HCT116 (cell line): Measurements from ENCODE around the gene PCDH9. TPM values are rescaled to one million over a fixed set of nuclear protein-coding genes. Genes with fewer than 3 reads are reported as not detected.

ENCODE experiments used
- ATAC-seq: fragments of 200-7000 bp; cut with Tn5 transposase; 2 replicates; pipeline ENCODE4 v1.9.1; 2020; ENCODE audit warnings: mild to moderate bottlenecking, moderate library complexity
- BruUV-seq: library from RNA; stranded (reverse); fragments of 400-500 nt; replicated peaks from 2 replicates; lab custom pipeline; 2021; lab: Mats Ljungman, UMichigan
- CTCF ChIA-PET: fragments of 300-600 bp; sonication (Branson Sonifier 250); formaldehyde crosslinking; loops from one replicate; lab custom pipeline; 2021; ENCODE audit warnings: antibody characterized with exemption; lab: Charles Lee
- POLR2A ChIA-PET: fragments of 300-600, 350-600 bp; sonication (Branson Sonifier 250); formaldehyde crosslinking; loops from one replicate; lab custom pipeline; 2021; ENCODE audit warnings: antibody characterized with exemption; lab: Charles Lee
- RAD21 ChIA-PET, 2 experiments: fragments of 300-600 bp; sonication (Branson Sonifier 250); formaldehyde crosslinking; loops; one replicate each; lab custom pipeline; 2023; ENCODE audit warnings: low total read pairs in 2 of 2; ENCODE audit not compliant: uncharacterized antibody in 2 of 2, unreplicated experiment in 2 of 2, low non-redundant PET in 1 of 2; lab: Charles Lee
- DNase-seq: peaks from one replicate; pipeline ENCODE4 v3.0.0-alpha.2; 2010; ENCODE audit warnings: low read depth, low spot score
- H2AFZ ChIP-seq: fragments of 200-600 bp; shearing (Covaris generic), sonication (generic); 2 replicates; pipeline ENCODE4 v1.6.1; 2017; ENCODE audit warnings: low read depth, mixed run types, mixed read lengths, antibody characterized with exemption, low read length; ENCODE audit not compliant: poor library complexity, severe bottlenecking
- H3K27ac ChIP-seq: 2 replicates; pipeline ENCODE4 v1.5.1; 2012; ENCODE audit warnings: low read depth, low read length
- H3K27me3 ChIP-seq: fragments of 200-600 bp; sonication (generic); 2 replicates; pipeline ENCODE4 v1.6.1; 2016; ENCODE audit warnings: mixed run types, low read length, mixed read lengths; ENCODE audit not compliant: insufficient read depth
- H3K36me3 ChIP-seq, 2 experiments: fragments of 200-500 bp in 1 of 2; fragments of 200-600 bp in 1 of 2; sonication (Bioruptor generic) in 1 of 2; sonication (generic) in 1 of 2; 2 replicates each; pipeline versions ENCODE4 v1.5.1 to v1.6.1; 2014 to 2016; ENCODE audit warnings: low read length in 2 of 2, inconsistent platforms in 1 of 2, mixed read lengths in 1 of 2, mixed run types in 1 of 2; ENCODE audit not compliant: insufficient read depth in 2 of 2, control insufficient read depth in 1 of 2
- H3K4me1 ChIP-seq, 2 experiments: fragments of 200-600 bp in 1 of 2; sonication (generic) in 1 of 2; 2 replicates each; pipeline versions ENCODE4 v1.5.1 to v1.6.1; 2012 to 2017; ENCODE audit warnings: low read length in 2 of 2, inconsistent platforms in 1 of 2, mild to moderate bottlenecking in 1 of 2, mixed read lengths in 1 of 2, mixed run types in 1 of 2, moderate library complexity in 1 of 2; ENCODE audit not compliant: insufficient read depth in 2 of 2, control insufficient read depth in 1 of 2
- H3K4me2 ChIP-seq: fragments of 200-600 bp; sonication (generic); 2 replicates; pipeline ENCODE4 v1.6.1; 2017; ENCODE audit warnings: mixed run types, low read length, mixed read lengths
- H3K4me3 ChIP-seq, 2 experiments: fragments of 200-600 bp in 1 of 2; sonication (generic) in 1 of 2; replicated peaks in 1 of 2; 2 replicates each; pipeline ENCODE4 v1.5.1; 2011 to 2016; ENCODE audit warnings: low read length in 2 of 2, control low read depth in 1 of 2, low read depth in 1 of 2, mild to moderate bottlenecking in 1 of 2, mixed read lengths in 1 of 2, mixed run types in 1 of 2
- H3K79me2 ChIP-seq: fragments of 200-600 bp; sonication (generic); 2 replicates; pipeline ENCODE4 v1.6.1; 2017; ENCODE audit warnings: mild to moderate bottlenecking, mixed run types, low read length, moderate library complexity, mixed read lengths; ENCODE audit not compliant: insufficient read depth
- H3K9ac ChIP-seq: fragments of 200-600 bp; sonication (generic); 2 replicates; pipeline ENCODE4 v1.6.1; 2016; ENCODE audit warnings: low read length, mixed read lengths
- H3K9me2 ChIP-seq: fragments of 200-600 bp; sonication (generic), shearing (Covaris generic); 2 replicates; pipeline ENCODE4 v1.6.1; 2017; ENCODE audit warnings: mixed run types, mild to moderate bottlenecking, moderate library complexity; ENCODE audit not compliant: insufficient read depth
- H3K9me3 ChIP-seq, 2 experiments: fragments of 200-500 bp in 1 of 2; fragments of 200-600 bp in 1 of 2; sonication (Bioruptor generic) in 1 of 2; sonication (generic) in 1 of 2; 2 replicates each; pipeline ENCODE4 v1.6.1; 2014 to 2017; ENCODE audit warnings: low read length in 2 of 2, mixed read lengths in 2 of 2, inconsistent platforms in 1 of 2, low read depth in 1 of 2, mild to moderate bottlenecking in 1 of 2, mixed run types in 1 of 2, moderate library complexity in 1 of 2; ENCODE audit not compliant: control insufficient read depth in 1 of 2, insufficient read depth in 1 of 2
- H4K20me1 ChIP-seq: fragments of 200-600 bp; sonication (generic), shearing (Covaris generic); 2 replicates; pipeline ENCODE4 v1.6.1; 2017; ENCODE audit warnings: mixed run types, mild to moderate bottlenecking, moderate library complexity; ENCODE audit not compliant: insufficient read depth
- CBX3 ChIP-seq: IDR thresholded peaks from 2 replicates; pipeline ENCODE4 v1.6.1; 2012; ENCODE audit warnings: low read depth
- CEBPB ChIP-seq: IDR thresholded peaks from 2 replicates; pipeline ENCODE4 v1.6.1; 2012; ENCODE audit warnings: low read depth
- EGR1 ChIP-seq: IDR thresholded peaks from 2 replicates; pipeline ENCODE4 v1.6.1; 2012; ENCODE audit warnings: low read depth
- ELF1 ChIP-seq: IDR thresholded peaks from 2 replicates; pipeline ENCODE4 v1.6.1; 2012; ENCODE audit warnings: low read depth, borderline replicate concordance
- FOSL1 ChIP-seq: IDR thresholded peaks from 2 replicates; pipeline ENCODE4 v1.6.1; 2012; ENCODE audit warnings: low read depth
- POLR2AphosphoS5 ChIP-seq: IDR thresholded peaks from 2 replicates; pipeline ENCODE4 v1.6.1; 2011; ENCODE audit warnings: mild to moderate bottlenecking, low read depth, low read length, moderate library complexity
- SIN3A ChIP-seq: IDR thresholded peaks from 2 replicates; pipeline ENCODE4 v1.6.1; 2012; ENCODE audit warnings: low read depth
- SP1 ChIP-seq: IDR thresholded peaks from 2 replicates; pipeline ENCODE4 v1.6.1; 2012; ENCODE audit warnings: low read depth
- SRF ChIP-seq: IDR thresholded peaks from 2 replicates; pipeline ENCODE4 v1.6.1; 2012; ENCODE audit warnings: low read depth
- TCF7L2 ChIP-seq: IDR thresholded peaks from 2 replicates; pipeline ENCODE4 v1.7.0; 2011; ENCODE audit warnings: borderline replicate concordance, inconsistent platforms; ENCODE audit not compliant: insufficient read depth, insufficient read length; ENCODE audit errors: extremely low read depth
- ZFX ChIP-seq: fragments of 450-650 bp; IDR thresholded peaks from 2 replicates; pipeline ENCODE4 v1.6.1; 2017
- ZNF274 ChIP-seq: fragments of 200-500 bp; sonication (Bioruptor generic); IDR thresholded peaks from 2 replicates; pipeline ENCODE4 v1.6.1; 2014; ENCODE audit warnings: mild to moderate bottlenecking, low read depth, low read length, inconsistent platforms
- intact Hi-C: fragments of 100-400 bp; cut with micrococcal nuclease; formaldehyde crosslinking; loops from 2 replicates; pipeline ENCODE4 v1.10.0; 2022
- total RNA-seq: library from RNA; stranded (reverse); gene quantifications from one replicate; pipeline ENCODE4 v1.2.1, GENCODE V29; 2021; ENCODE audit not compliant: unreplicated experiment
- TF ChIP-seq, protein P1 (sequence below): IDR thresholded peaks from 2 replicates; pipeline ENCODE4 v1.6.1; 2012
- TF ChIP-seq, protein P2 (sequence below): IDR thresholded peaks from 2 replicates; pipeline ENCODE4 v1.6.1; 2012; ENCODE audit warnings: low read depth
- TF ChIP-seq, protein P3 (sequence below), 3 experiments: fragments of 200-600 bp in 1 of 3; sonication (generic) in 1 of 3; IDR thresholded peaks in 2 of 3; conservative IDR thresholded peaks in 1 of 3; 2 replicates each; pipeline ENCODE4 v1.5.1; 2012 to 2017; ENCODE audit warnings: low read depth in 2 of 3, low read length in 2 of 3, antibody characterized with exemption in 1 of 3, borderline replicate concordance in 1 of 3, control low read depth in 1 of 3, mild to moderate bottlenecking in 1 of 3, mixed read lengths in 1 of 3, mixed run types in 1 of 3, moderate library complexity in 1 of 3; ENCODE audit not compliant: insufficient read depth in 1 of 3
- TF ChIP-seq, protein P4 (sequence below): IDR thresholded peaks from 2 replicates; pipeline ENCODE4 v1.6.1; 2012
- TF ChIP-seq, protein P5 (sequence below): IDR thresholded peaks from 2 replicates; pipeline ENCODE4 v1.6.1; 2011; ENCODE audit warnings: mild to moderate bottlenecking, low read length, moderate library complexity; ENCODE audit not compliant: insufficient replicate concordance; ENCODE audit errors: extremely low read depth

The PCDH9 gene
- total RNA-seq, 1 experiment from 2014 or later: 0.02 TPM

DNA sequence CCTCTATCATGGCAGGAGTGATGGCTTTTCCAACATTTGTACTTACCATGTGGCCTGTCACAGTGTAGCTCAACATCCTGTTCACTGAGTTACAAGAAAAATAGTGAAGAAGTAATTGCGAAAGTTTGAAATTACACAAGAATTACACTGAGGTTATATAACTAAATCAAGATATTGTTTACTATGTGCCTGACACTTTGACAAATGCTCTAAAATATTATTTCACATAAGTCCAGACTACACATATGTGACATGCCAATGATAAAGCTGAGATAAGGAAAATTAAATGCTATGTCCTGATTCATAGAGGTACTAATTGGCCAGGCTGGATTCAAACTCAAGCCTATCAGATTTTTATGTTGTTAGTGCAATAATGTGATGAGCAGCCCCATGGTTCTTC, 451.7 kb downstream of the PCDH9 start:
- TF ChIP-seq TCF7L2 (no peak), SIN3A (no peak), SRF (no peak), CEBPB (no peak), CBX3 (no peak), SP1 (no peak), ZFX (no peak), ZNF274 (no peak), FOSL1 (no peak), EGR1 (no peak), POLR2AphosphoS5 (no peak), ELF1 (no peak)
- TF ChIP-seq, protein P1, sequence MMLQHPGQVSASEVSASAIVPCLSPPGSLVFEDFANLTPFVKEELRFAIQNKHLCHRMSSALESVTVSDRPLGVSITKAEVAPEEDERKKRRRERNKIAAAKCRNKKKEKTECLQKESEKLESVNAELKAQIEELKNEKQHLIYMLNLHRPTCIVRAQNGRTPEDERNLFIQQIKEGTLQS: no peak
- TF ChIP-seq, protein P2, sequence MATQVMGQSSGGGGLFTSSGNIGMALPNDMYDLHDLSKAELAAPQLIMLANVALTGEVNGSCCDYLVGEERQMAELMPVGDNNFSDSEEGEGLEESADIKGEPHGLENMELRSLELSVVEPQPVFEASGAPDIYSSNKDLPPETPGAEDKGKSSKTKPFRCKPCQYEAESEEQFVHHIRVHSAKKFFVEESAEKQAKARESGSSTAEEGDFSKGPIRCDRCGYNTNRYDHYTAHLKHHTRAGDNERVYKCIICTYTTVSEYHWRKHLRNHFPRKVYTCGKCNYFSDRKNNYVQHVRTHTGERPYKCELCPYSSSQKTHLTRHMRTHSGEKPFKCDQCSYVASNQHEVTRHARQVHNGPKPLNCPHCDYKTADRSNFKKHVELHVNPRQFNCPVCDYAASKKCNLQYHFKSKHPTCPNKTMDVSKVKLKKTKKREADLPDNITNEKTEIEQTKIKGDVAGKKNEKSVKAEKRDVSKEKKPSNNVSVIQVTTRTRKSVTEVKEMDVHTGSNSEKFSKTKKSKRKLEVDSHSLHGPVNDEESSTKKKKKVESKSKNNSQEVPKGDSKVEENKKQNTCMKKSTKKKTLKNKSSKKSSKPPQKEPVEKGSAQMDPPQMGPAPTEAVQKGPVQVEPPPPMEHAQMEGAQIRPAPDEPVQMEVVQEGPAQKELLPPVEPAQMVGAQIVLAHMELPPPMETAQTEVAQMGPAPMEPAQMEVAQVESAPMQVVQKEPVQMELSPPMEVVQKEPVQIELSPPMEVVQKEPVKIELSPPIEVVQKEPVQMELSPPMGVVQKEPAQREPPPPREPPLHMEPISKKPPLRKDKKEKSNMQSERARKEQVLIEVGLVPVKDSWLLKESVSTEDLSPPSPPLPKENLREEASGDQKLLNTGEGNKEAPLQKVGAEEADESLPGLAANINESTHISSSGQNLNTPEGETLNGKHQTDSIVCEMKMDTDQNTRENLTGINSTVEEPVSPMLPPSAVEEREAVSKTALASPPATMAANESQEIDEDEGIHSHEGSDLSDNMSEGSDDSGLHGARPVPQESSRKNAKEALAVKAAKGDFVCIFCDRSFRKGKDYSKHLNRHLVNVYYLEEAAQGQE: no peak
- TF ChIP-seq, protein P3, sequence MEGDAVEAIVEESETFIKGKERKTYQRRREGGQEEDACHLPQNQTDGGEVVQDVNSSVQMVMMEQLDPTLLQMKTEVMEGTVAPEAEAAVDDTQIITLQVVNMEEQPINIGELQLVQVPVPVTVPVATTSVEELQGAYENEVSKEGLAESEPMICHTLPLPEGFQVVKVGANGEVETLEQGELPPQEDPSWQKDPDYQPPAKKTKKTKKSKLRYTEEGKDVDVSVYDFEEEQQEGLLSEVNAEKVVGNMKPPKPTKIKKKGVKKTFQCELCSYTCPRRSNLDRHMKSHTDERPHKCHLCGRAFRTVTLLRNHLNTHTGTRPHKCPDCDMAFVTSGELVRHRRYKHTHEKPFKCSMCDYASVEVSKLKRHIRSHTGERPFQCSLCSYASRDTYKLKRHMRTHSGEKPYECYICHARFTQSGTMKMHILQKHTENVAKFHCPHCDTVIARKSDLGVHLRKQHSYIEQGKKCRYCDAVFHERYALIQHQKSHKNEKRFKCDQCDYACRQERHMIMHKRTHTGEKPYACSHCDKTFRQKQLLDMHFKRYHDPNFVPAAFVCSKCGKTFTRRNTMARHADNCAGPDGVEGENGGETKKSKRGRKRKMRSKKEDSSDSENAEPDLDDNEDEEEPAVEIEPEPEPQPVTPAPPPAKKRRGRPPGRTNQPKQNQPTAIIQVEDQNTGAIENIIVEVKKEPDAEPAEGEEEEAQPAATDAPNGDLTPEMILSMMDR (IDR thresholded peaks at IDR 0.05 in 2 of 3, conservative IDR thresholded peaks at IDR 0.05 in 1 of 3; ENCODE audit: borderline replicate concordance in 1 of 3, insufficient read depth in 1 of 3, low read depth in 2 of 3, low read length in 2 of 3): no peak
- TF ChIP-seq, protein P4, sequence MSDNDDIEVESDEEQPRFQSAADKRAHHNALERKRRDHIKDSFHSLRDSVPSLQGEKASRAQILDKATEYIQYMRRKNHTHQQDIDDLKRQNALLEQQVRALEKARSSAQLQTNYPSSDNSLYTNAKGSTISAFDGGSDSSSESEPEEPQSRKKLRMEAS: no peak
- TF ChIP-seq, protein P5, sequence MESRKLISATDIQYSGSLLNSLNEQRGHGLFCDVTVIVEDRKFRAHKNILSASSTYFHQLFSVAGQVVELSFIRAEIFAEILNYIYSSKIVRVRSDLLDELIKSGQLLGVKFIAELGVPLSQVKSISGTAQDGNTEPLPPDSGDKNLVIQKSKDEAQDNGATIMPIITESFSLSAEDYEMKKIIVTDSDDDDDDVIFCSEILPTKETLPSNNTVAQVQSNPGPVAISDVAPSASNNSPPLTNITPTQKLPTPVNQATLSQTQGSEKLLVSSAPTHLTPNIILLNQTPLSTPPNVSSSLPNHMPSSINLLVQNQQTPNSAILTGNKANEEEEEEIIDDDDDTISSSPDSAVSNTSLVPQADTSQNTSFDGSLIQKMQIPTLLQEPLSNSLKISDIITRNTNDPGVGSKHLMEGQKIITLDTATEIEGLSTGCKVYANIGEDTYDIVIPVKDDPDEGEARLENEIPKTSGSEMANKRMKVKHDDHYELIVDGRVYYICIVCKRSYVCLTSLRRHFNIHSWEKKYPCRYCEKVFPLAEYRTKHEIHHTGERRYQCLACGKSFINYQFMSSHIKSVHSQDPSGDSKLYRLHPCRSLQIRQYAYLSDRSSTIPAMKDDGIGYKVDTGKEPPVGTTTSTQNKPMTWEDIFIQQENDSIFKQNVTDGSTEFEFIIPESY: no peak
- no peaks in the 10 kb centered on the region for H3K27me3 ChIP-seq
- no peaks in the 10 kb centered on the region for H3K9me2 ChIP-seq
- no peaks in the 10 kb centered on the region for H3K79me2 ChIP-seq
- H3K4me3 ChIP-seq: no peak overlapping the region
- H3K9me3 ChIP-seq: no peaks in the 10 kb centered on the region
- ChIA-PET RAD21 (no interaction called here), CTCF (no interaction called here), POLR2A (no interaction called here)
- DNase-seq (no peak), ATAC-seq (no peak)
- no peak overlapping the region for H3K9ac ChIP-seq
- no peaks in the 10 kb centered on the region for H3K4me1 ChIP-seq
- H2AFZ ChIP-seq: no peak overlapping the region
- no peak overlapping the region for H3K27ac ChIP-seq
- BruUV-seq: no TSS peak
- intact Hi-C loops: no loop called here
- no peak overlapping the region for H3K4me2 ChIP-seq
- H4K20me1 ChIP-seq: no peaks in the 10 kb centered on the region
- H3K36me3 ChIP-seq: no peaks in the 10 kb centered on the region
